CD4-positive, alpha-beta T cell treated with Interleukin-17A for 1 hour (primary cell): Measurements from ENCODE around the gene EXOC6B.

ENCODE experiments used
- DNase-seq: peaks from one replicate; pipeline ENCODE4 v3.0.0-alpha.2; 2020

The EXOC6B gene

GRCh38 chr2:72727356-72727755, 98.5 kb downstream of the EXOC6B start:
- no peak for DNase-seq

DNA sequence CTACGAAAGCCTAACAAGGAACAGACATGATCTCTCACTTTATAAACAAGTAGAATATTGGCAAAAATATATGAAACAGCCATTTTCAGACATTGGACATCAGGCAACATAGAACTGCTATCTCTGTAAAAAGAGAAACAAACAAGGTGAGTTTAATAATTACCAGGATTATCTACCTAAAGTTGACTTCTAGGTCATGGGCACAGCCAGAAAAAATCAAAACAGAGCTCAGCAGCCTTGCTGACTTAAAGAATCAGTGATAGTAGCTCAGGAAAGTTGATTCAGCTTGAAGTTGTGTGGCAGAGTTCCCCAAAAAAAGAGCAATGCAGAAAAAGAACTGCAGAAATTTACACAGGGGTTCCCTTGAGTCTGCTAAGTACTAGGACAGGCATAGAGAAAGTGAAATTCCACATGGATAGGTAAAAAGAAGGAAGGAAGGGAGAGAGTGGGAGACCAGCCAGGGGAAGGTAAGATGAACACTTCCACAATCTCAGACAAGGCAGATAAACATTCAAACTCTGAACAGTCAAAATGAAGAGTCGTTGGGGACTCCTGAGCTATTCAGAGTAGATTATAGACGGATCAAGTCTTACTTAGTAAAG, 102.0 kb downstream of the EXOC6B start:
- DNase-seq: no peak

GRCh38 chr2:72722492-72723070, 103.3 kb downstream of the EXOC6B start:
- DNase-seq: no peak

DNA sequence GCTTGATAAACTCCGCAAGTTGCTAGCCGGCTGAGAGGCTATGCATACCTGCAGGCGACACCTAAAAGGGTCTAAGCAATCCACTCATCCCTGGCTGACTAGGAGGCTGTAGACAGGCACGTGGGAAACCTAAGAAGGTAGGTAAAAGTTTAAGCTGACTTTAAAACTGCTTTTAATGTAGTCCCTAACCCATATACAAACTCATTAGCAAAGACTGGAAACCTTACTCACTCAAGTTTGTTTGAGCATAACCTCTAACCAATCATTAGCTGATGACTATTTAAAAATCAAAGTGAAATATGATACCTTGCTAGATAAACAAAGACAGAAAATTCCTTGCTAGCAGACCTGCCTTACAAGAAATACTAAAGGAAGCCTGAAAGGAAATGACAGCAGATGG, 106.4 kb downstream of the EXOC6B start:
- no peak for DNase-seq

DNA sequence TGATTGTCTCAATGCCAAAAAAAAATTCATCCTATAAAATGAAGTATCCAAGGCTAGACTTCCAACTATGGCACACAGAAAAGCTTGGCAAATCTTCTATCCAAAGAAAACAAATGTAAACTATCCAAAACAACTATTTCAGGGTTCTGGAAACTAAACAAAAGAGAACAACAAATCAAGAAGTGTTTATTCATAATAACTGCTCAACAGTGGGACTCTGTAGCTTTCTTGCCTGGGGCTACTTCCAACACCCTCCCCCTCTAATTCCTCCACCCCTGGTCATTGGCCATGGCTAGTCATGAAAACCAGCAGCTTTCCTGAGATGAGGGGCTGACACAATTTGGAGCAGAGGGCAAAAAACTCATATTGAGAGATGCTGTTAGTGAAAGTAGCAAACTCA, 107.0 kb downstream of the EXOC6B start:
- no peak for DNase-seq

GRCh38 chr2:72716601-72717000, 109.2 kb downstream of the EXOC6B start:
- no peak for DNase-seq

DNA sequence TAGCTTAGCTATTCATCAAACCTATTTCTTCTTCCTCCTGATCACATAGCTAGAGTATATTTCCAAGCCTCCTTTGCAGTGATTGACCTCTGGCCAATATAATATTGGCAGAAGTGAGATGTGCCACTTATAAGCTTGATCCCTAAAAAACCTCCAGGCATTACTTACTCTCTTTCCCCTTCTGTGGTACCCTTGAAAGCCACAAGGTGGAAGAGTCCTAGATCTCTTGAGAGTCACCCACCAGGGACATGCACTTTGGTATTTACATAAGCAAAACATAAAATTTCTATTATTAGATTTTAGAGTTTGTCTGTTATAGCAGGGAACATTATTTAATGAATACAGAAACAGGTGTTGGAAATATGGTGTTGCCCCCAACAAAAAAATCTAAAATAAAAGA, 112.0 kb downstream of the EXOC6B start:
- no peak for DNase-seq

DNA sequence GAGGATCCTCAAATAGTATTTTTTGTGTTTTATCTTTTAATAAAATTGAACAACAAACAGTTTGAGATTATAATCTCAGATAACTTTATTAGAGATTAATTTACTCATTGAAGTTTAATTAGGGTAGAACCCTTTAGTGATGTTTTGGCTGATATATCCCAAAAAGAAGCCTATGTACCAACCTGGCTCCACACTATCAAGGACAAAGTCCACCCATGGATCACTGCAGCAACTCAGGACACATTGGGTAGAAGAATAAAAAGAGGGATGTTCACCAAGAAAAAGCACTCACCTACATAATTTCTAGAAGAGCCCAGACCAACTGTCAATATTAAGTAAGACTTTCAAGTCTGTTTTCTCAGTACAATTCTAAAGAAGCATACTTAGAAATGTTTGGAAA, 112.9 kb downstream of the EXOC6B start:
- DNase-seq: no peak

GRCh38 chr2:72712304-72712703, 113.5 kb downstream of the EXOC6B start:
- no peak for DNase-seq

- DNase-seq: no peak
Observed at GRCh38 chr2:72710418-72711152, 115.2 kb downstream of the EXOC6B start.

DNA sequence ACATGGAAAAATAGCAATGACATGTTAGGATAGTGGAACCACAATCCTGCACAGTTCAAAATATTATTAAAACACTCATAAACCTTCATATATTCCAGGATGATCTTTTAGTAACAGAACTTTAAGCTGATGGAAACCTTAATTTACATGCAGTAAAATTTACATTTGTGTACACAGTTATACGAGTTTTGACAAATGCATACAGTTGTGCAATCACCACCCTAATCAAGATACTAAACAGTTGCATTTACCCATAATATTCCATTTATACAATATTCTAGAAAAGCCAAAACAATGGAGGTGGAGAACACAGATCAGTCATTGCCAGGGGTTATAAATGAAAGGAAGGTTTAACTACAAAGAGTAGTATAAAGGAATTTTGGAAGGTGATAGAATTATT, 117.6 kb downstream of the EXOC6B start:
- no peak for DNase-seq

DNA sequence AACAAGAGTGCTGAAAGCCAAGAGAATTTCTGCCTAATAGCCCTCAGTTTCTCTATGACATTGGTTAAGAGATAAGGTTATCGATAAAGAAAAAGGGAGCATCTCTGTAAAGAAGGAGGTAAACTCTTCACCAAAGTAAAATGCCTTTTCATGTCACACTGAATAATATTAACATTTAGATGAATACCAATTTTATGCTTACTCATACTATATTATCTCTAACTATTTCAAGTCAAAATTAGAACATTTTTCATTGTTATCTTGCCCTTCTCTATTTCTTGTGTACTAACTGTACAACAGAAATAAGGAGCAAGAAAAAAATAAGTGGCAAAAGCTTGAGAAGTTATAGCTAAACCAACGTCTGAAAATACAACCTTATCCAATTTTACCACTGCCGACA, 127.5 kb downstream of the EXOC6B start:
- no peak for DNase-seq

- no peak for DNase-seq
Observed at GRCh38 chr2:72696559-72696958, 129.3 kb downstream of the EXOC6B start.

- DNase-seq: no peak
Observed at GRCh38 chr2:72695676-72696075, 130.2 kb downstream of the EXOC6B start.

- DNase-seq: no peak
Observed at GRCh38 chr2:72694715-72695496, 130.9 kb downstream of the EXOC6B start.

- no peak for DNase-seq
Observed at GRCh38 chr2:72689579-72690195, 136.1 kb downstream of the EXOC6B start.

- DNase-seq: no peak
Observed at GRCh38 chr2:72685638-72686213, 140.1 kb downstream of the EXOC6B start.

DNA sequence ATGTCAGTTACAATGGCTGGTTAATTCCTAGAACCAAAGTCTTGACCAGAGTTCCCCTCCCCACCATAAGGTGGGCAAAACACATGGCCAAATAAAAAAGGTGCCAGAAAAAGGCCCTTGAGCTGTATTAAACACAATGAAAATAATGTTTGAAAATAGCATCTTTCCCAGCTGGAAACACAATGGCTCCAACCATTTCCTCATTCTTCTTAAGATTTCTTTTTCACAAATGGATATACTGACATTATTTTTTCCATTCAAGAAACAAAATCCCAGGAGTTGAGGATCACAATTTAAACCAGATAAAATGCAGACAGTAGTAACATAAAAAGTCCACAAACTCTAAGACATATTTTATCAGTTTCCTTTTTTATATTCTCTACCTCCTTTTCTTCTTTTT, 143.8 kb downstream of the EXOC6B start:
- no peak for DNase-seq

DNA sequence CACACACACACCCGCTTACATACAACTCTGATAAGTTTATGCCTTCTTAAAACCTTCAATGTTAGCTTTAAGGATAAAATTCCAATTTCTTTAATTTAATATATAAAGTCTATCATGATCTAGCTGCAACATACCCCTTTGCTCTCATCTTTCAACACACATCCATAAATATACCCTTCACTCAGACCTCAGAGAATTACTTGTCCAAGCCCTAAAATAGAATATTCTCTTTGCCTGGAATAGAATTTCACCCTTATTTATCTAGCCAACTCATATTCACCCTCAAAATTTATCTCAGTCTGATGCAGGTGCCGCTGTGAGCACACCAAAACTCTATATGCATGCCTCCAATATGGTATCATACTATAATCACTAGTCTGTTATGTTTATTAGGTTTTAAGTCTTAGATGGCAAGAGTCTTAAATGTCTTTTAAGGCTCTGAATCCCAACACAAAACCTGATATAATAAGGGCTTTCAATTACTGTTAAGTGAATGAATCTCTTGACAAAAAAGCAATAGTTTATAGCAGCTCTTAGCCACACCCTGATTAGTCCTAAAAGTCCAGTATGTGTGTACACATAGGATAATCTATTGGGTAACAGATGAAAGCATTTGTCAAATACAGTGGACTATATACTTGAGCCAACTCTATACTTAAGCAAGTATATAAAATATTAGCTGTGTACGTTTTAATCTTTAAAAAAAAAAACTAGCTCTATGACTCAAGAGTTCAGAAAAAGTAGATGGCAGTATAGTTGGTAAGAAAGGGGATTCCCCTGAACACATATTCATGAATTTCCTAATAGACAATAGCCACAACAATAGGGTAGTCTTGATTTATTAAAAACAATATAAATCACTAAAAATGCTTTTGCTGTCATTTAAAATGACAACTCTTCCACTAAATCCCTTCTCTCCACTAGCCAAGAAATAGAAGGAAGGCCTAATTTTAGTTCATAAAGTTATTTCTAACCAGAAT, 144.5 kb downstream of the EXOC6B start:
- no peak for DNase-seq

DNA sequence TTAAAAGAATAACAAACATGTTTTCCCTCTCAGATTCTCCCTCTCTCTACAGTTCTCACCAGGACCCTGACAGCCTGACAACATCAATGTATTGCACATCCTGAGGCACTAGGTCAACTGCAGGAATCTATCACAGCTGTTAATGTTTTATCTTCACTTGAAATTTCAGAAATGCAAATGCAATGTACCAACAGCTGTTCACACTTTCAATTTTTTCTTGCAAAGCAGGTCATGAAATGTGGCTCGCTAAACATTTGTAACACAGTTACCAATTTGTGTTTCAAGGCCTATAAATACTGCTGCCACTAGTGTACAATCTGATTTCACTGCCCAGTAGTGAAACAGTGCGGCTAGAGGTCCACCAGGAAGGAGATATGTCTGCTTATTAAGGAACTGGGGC, 147.8 kb downstream of the EXOC6B start:
- no peak for DNase-seq

- DNase-seq: no peak
Observed at GRCh38 chr2:72676341-72677025, 149.3 kb downstream of the EXOC6B start.
